Spinal cord (tissue), 10 donors: Measurements from ENCODE around the gene MAN2B1. TPM values are rescaled to one million over a fixed set of nuclear protein-coding genes. Genes with fewer than 3 reads are reported as not detected.

ENCODE experiments used
- DNase-seq, 6 donors: peaks; one replicate each; pipeline versions ENCODE4 v3.0.0 to v3.0.0-alpha.2; 2013 to 2015; ENCODE audit warnings: low spot score in 6 of 6, low read depth in 4 of 6
- H3K27ac ChIP-seq: one replicate; pipeline ENCODE4 v1.5.1; 2013; ENCODE audit warnings: low read depth, low read length, control low read depth
- H3K27me3 ChIP-seq: one replicate; pipeline ENCODE4 v1.6.1; 2013; ENCODE audit warnings: low read length; ENCODE audit not compliant: control insufficient read depth, insufficient read depth
- H3K36me3 ChIP-seq: one replicate; pipeline ENCODE4 v1.6.1; 2013; ENCODE audit warnings: low read length; ENCODE audit not compliant: control insufficient read depth, insufficient read depth
- H3K4me1 ChIP-seq: one replicate; pipeline ENCODE4 v1.6.1; 2013; ENCODE audit warnings: low read length; ENCODE audit not compliant: control insufficient read depth, insufficient read depth
- H3K4me3 ChIP-seq: one replicate; pipeline ENCODE4 v1.5.1; 2013; ENCODE audit warnings: low read depth, low read length, control low read depth
- H3K9me3 ChIP-seq: one replicate; pipeline ENCODE4 v1.6.1; 2013; ENCODE audit warnings: low read length; ENCODE audit not compliant: control insufficient read depth, insufficient read depth
- WGBS: methylation state at CpG from one replicate; pipeline ENCODE4 v1.1.5; 2013; ENCODE audit warnings: missing lambda C conversion rate; ENCODE audit not compliant: insufficient coverage; 5-methylcytosine and 5-hydroxymethylcytosine counted together
- polyA plus RNA-seq, 2 donors: library from polyadenylated mRNA; unstranded; fragments of 120-200 nt; gene quantifications; one replicate each; pipeline ENCODE4 v1.2.1, GENCODE V29; 2013; ENCODE audit not compliant: insufficient read length in 2 of 2
- small RNA-seq: library from RNA; depleted of rRNA; stranded (forward); fragments of <200 nt; gene quantifications from one replicate; pipeline ENCODE3, GENCODE V24; 2014; ENCODE audit warnings: low replicate concordance
- total RNA-seq, 2 donors: library from RNA; depleted of rRNA in 1 of 2; stranded (reverse); fragments of 120-200 nt in 1 of 2; fragments of >200 nt in 1 of 2; gene quantifications; one replicate each; pipeline versions ENCODE4 v1.2.3 to v1.2.4, GENCODE V29; 2013 to 2014
- donor health status: healthy.

The MAN2B1 gene
- total and polyA plus RNA-seq, 4 donors = 18.9 to 38.7 (median 31.1) TPM

DNA sequence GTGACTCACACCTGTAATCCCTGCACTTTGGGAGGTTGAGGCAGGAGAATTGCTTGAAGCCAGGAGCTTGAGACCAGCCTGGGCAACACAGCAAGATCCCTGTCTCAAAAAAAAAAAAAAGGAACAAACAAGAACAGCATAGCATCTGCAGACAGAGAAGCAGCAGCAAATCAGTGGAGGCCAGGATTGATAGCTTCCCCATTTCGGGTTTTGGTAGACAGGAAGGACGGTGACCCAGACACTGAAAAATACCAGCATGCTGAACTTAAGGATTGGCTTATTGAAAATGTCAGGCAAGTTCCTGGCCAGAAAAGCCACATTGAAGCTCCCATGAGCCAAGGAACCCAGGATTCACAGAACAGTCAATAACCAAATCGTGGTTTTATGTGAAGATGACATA, 58.9 kb downstream of the MAN2B1 start:
- Histone ChIP-seq H3K4me3 (no peak overlapping the region), H3K4me1 (peaks cover 5% of the 10 kb centered on the region), H3K36me3 (peaks cover 36% of the 10 kb centered on the region), H3K9me3 (no peaks in the 10 kb centered on the region), H3K27me3 (no peaks in the 10 kb centered on the region), H3K27ac (no peak overlapping the region)
- 94% methylated on average over 3 of the region's 3 CpGs for WGBS
- DNase-seq = no peak

DNA sequence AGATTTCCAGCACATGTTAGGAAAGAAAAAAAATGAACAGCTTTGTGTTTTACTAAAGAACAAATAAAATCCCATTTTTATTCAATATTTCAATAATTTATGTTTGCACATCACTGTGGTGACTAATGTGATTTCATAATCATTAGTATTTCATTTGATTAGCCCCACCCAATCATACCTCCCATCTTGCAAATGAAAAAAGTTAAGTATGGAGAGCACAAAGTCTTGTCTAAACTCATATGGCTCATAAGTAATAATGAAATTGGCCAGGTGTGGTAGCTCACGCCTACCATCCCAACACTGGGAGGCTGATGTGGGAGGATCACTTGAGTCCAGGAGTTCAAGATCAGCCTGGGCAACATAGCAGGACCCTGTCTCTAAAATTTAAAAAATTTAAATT, 59.7 kb downstream of the MAN2B1 start:
- DNase-seq = no peak
- Histone ChIP-seq H3K27me3 (no peaks in the 10 kb centered on the region), H3K27ac (no peak overlapping the region), H3K36me3 (peaks cover 43% of the 10 kb centered on the region), H3K4me1 (no peaks in the 10 kb centered on the region), H3K4me3 (no peak overlapping the region), H3K9me3 (no peaks in the 10 kb centered on the region)
- WGBS = no CpG with 5 or more reads among the region's 1 CpG

DNA sequence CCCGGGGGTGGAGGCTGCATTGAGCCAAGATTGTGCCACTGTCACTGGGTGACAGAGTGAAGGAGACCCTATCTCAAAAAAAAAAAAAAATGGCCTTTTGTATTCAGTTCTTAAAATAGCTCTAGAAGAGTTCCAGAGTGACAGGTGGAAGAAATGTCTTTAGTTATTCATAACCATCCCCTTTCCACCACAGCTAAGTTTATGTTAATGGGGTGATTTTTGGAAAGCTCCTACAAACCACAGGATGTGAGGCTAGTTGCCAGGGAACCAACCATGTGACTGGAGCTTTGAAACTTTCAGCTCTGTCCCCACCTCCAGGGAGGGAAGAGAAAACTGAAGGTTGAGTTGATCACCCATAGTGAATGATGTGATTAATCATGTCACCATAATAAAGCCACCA, 62.8 kb downstream of the MAN2B1 start:
- no peak overlapping the region for H3K27ac ChIP-seq
- no peak for DNase-seq
- H3K9me3 ChIP-seq = no peaks in the 10 kb centered on the region
- 86% methylated on average over 1 of the region's 1 CpG for WGBS
- H3K27me3 ChIP-seq = no peaks in the 10 kb centered on the region
- H3K4me1 ChIP-seq = no peaks in the 10 kb centered on the region
- H3K36me3 ChIP-seq = peaks cover 52% of the 10 kb centered on the region
- H3K4me3 ChIP-seq = no peak overlapping the region

DNA sequence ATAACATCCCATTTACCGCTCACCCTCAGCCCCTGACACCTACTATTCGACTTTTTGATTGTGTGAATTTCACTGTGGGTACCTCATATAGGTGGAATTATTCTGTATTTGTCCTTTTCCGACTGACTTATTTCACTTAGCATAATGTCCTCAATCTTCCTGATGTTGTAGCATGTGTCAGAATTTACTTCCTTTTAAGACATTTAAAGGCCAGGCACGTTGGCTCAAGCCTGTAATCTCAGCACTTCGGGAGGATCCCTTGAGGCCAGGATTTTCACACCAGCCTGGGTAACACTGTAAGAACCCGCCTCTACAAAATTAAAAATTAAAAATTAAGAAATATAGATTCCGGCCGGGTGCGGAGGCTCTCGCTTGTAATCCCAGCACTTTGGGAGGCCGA, 68.9 kb downstream of the MAN2B1 start:
- H3K4me1 ChIP-seq = peaks cover 9% of the 10 kb centered on the region
- no peaks in the 10 kb centered on the region for H3K9me3 ChIP-seq
- H3K27ac ChIP-seq = no peak overlapping the region
- peaks cover 24% of the 10 kb centered on the region for H3K36me3 ChIP-seq
- H3K4me3 ChIP-seq = no peak overlapping the region
- H3K27me3 ChIP-seq = no peaks in the 10 kb centered on the region
- DNase-seq = no peak
- WGBS = 40% methylated on average over 2 of the region's 11 CpGs

DNA sequence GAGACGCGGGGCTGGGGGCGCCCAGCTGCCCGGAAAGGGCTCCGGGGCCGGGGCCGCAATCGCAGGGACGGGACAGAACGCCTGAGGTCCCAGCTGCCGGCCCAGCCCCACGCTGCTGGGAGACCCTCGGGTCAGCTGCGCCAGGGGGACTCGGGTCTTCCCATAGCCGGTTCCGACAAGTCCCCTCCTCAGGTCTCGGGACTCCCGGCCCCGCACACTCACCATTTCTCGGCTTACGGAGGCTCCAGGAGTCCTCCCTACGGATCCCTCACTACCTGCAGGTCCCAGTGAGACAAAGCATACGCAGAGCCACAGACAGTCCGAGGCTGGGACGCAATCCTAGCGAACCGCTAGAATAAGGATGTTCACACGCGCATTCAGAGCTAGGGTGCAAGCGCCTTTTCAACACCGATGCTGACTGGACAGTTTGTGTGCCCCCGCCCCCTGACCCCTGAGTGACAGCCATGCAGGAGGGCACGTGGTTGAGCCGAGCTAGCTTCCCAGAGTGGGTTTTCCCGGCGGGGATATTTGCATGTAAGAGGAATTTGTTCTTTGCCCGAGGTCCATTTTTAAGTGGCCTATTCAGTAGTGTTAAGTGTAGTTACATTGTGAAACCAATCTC, 69.5 kb downstream of the MAN2B1 start:
- WGBS = 22% methylated on average over 35 of the region's 38 CpGs
- peaks cover 9% of the 10 kb centered on the region for H3K4me1 ChIP-seq

More for the DNA sequence above, 69.5 kb downstream of the MAN2B1 start:
- H3K27me3 ChIP-seq = no peaks in the 10 kb centered on the region
- peak overlapping the region; percentile 36 for H3K4me3 ChIP-seq
- no peak overlapping the region for H3K27ac ChIP-seq
- peak in 4 of 6 donors; percentile 22 to 86 (median 46) for DNase-seq
- no peaks in the 10 kb centered on the region for H3K9me3 ChIP-seq
- peaks cover 20% of the 10 kb centered on the region for H3K36me3 ChIP-seq

Small RNA genes within 50 kb of the gene (small RNA-seq; reads per million reads assigned to genes)
- 35.7 reads per million, percentile 97 among the genes with 10 or more reads in this experiment for gene SNORD41

Other genes starting within 250 kb of the MAN2B1 start
- gene ZNF443, start 225.7 kb downstream of the MAN2B1 start, total RNA-seq = 10 to 100 TPM; 10.9 TPM
- gene ZNF443, start 225.7 kb downstream of the MAN2B1 start, polyA plus RNA-seq = 1 to 10 TPM; 6.7 to 7.6 TPM
- gene ZNF709, start 181.9 kb downstream of the MAN2B1 start, total RNA-seq = 10 to 100 TPM; 13.1 to 20.5 TPM
- gene ZNF709, start 181.9 kb downstream of the MAN2B1 start, polyA plus RNA-seq = 1 to 10 TPM; 9.4 to 9.5 TPM
- gene ZNF564, start 115.3 kb downstream of the MAN2B1 start, total RNA-seq = 10 to 100 TPM; 19.9 to 23.6 TPM
- 1 to 10 TPM; 5.8 to 6.3 TPM for gene ZNF564, start 115.3 kb downstream of the MAN2B1 start, polyA plus RNA-seq
- 10 to 100 TPM; 10.7 to 12.9 TPM for gene ZNF490, start 55.9 kb downstream of the MAN2B1 start, total RNA-seq
- gene ZNF490, start 55.9 kb downstream of the MAN2B1 start, polyA plus RNA-seq = 1 to 10 TPM; 5.6 to 8.1 TPM
- gene ZNF791, start 55.8 kb downstream of the MAN2B1 start, total RNA-seq = 10 to 100 TPM; 19.4 to 20.8 TPM
- 10 to 100 TPM; 17.4 to 17.5 TPM for gene ZNF791, start 55.8 kb downstream of the MAN2B1 start, polyA plus RNA-seq
- gene WDR83, start 65 bp upstream of the MAN2B1 start, total RNA-seq = 10 to 100 TPM in 1 of 2 donors, 1 to 10 TPM in 1; 9.3 to 14.9 TPM
- 10 to 100 TPM; 27.3 to 37.6 TPM for gene WDR83, start 65 bp upstream of the MAN2B1 start, polyA plus RNA-seq
- gene DHPS, start 15.1 kb upstream of the MAN2B1 start, total RNA-seq = 10 to 100 TPM; 52.5 to 97.1 TPM
- gene DHPS, start 15.1 kb upstream of the MAN2B1 start, polyA plus RNA-seq = 100 to 1,000 TPM; 118 to 138 TPM
- not detected for gene GNG14, start 21.3 kb upstream of the MAN2B1 start, total RNA-seq
- 1 to 10 TPM in 1 of 2 donors, not detected in 1; 1.6 TPM for gene GNG14, start 21.3 kb upstream of the MAN2B1 start, polyA plus RNA-seq
- 10 to 100 TPM in 1 of 2 donors, 1 to 10 TPM in 1; 6.2 to 15.8 TPM for gene FBXW9, start 29.9 kb upstream of the MAN2B1 start, total RNA-seq
- 10 to 100 TPM; 21.1 to 21.7 TPM for gene FBXW9, start 29.9 kb upstream of the MAN2B1 start, polyA plus RNA-seq
- 10 to 100 TPM; 40.9 to 66.8 TPM for gene TNPO2, start 57.2 kb upstream of the MAN2B1 start, total RNA-seq
- gene TNPO2, start 57.2 kb upstream of the MAN2B1 start, polyA plus RNA-seq = 100 to 1,000 TPM; 146 to 155 TPM
- gene TRIR, start 67.9 kb upstream of the MAN2B1 start, total RNA-seq = 100 to 1,000 TPM in 1 of 2 donors, 10 to 100 TPM in 1; 77.6 to 205 TPM
- gene TRIR, start 67.9 kb upstream of the MAN2B1 start, polyA plus RNA-seq = 100 to 1,000 TPM; 220 to 224 TPM
- 10 to 100 TPM; 50.9 to 84.4 TPM for gene GET3, start 70.8 kb upstream of the MAN2B1 start, total RNA-seq
- 100 to 1,000 TPM; 119 to 120 TPM for gene GET3, start 70.8 kb upstream of the MAN2B1 start, polyA plus RNA-seq
- not detected for gene BEST2, start 85.0 kb upstream of the MAN2B1 start, total RNA-seq
- gene BEST2, start 85.0 kb upstream of the MAN2B1 start, polyA plus RNA-seq = under 1 TPM in 1 of 2 donors, not detected in 1; 0.24 TPM
- 10 to 100 TPM; 16.4 to 25.2 TPM for gene HOOK2, start 108.8 kb upstream of the MAN2B1 start, total RNA-seq
- 10 to 100 TPM; 40.0 to 65.2 TPM for gene HOOK2, start 108.8 kb upstream of the MAN2B1 start, polyA plus RNA-seq
- gene JUNB, start 124.7 kb upstream of the MAN2B1 start, total RNA-seq = 100 to 1,000 TPM in 1 of 2 donors, 10 to 100 TPM in 1; 90.7 to 119 TPM
- gene JUNB, start 124.7 kb upstream of the MAN2B1 start, polyA plus RNA-seq = 10 to 100 TPM; 23.3 to 52.2 TPM
- 100 to 1,000 TPM; 280 to 444 TPM for gene PRDX2, start 135.1 kb upstream of the MAN2B1 start, total RNA-seq
- gene PRDX2, start 135.1 kb upstream of the MAN2B1 start, polyA plus RNA-seq = 100 to 1,000 TPM; 435 to 476 TPM
- gene THSD8, start 135.3 kb upstream of the MAN2B1 start, total RNA-seq = 1 to 10 TPM in 1 of 2 donors, not detected in 1; 8.7 TPM
- 1 to 10 TPM; 5.9 to 6.5 TPM for gene THSD8, start 135.3 kb upstream of the MAN2B1 start, polyA plus RNA-seq
- 10 to 100 TPM; 11.3 to 18.0 TPM for gene RNASEH2A, start 139.8 kb upstream of the MAN2B1 start, total RNA-seq
- gene RNASEH2A, start 139.8 kb upstream of the MAN2B1 start, polyA plus RNA-seq = 10 to 100 TPM; 28.0 to 32.0 TPM
- gene RTBDN, start 167.8 kb upstream of the MAN2B1 start, total RNA-seq = 1 to 10 TPM; 1.1 to 1.8 TPM
- gene RTBDN, start 167.8 kb upstream of the MAN2B1 start, polyA plus RNA-seq = 1 to 10 TPM; 5.8 to 6.8 TPM
- 10 to 100 TPM; 12.2 to 39.1 TPM for gene MAST1, start 171.8 kb upstream of the MAN2B1 start, total RNA-seq
- gene MAST1, start 171.8 kb upstream of the MAN2B1 start, polyA plus RNA-seq = 100 to 1,000 TPM in 1 of 2 donors, 10 to 100 TPM in 1; 87.0 to 112 TPM
- gene DNASE2, start 214.7 kb upstream of the MAN2B1 start, total RNA-seq = 10 to 100 TPM; 11.7 to 19.7 TPM
- 10 to 100 TPM; 23.6 TPM for gene DNASE2, start 214.7 kb upstream of the MAN2B1 start, polyA plus RNA-seq
- 1 to 10 TPM; 2.1 to 3.2 TPM for gene KLF1, start 220.5 kb upstream of the MAN2B1 start, total RNA-seq
- under 1 TPM; 0.42 to 0.57 TPM for gene KLF1, start 220.5 kb upstream of the MAN2B1 start, polyA plus RNA-seq
- gene GCDH, start 224.4 kb upstream of the MAN2B1 start, total RNA-seq = 10 to 100 TPM; 22.9 to 30.1 TPM
- 10 to 100 TPM; 36.1 to 45.1 TPM for gene GCDH, start 224.4 kb upstream of the MAN2B1 start, polyA plus RNA-seq